ENCODE results near the gene LCLAT1.
"Not testable (repeated sequence)": the region's sequence is repeated elsewhere in the genome, so short reads cannot be mapped to it uniquely, and the experiment has no call there.

The LCLAT1 gene

GRCh38 chr2:30500699-30501098, 53.7 kb downstream of the LCLAT1 start:
- no peaks in the 10 kb centered on the region; the same call in 1 of the 2 replicates for H3K4me1 ChIP-seq (ENCODE audit: insufficient read depth, low read length)
- H3K36me3 ChIP-seq (ENCODE audit: insufficient read depth, low read length): 0 out of 2 replicates have a peak, but pooled peaks cover 3% of the 10 kb centered on the region
- H3K9me3 ChIP-seq (ENCODE audit: control insufficient read depth, insufficient read depth, low read length): peaks cover 11% of the 10 kb centered on the region
- no peak overlapping the region for H3K9ac ChIP-seq (ENCODE audit: low read depth, low read length)

- Histone ChIP-seq H3K9me3 (ENCODE audit: control insufficient read depth, insufficient read depth, low read length) (peaks cover 11% of the 10 kb centered on the region), H3K4me1 (ENCODE audit: insufficient read depth, low read length) (no peaks in the 10 kb centered on the region; the same call in 1 of the 2 replicates), H3K36me3 (ENCODE audit: insufficient read depth, low read length) (0 out of 2 replicates have a peak, but pooled peaks cover 3% of the 10 kb centered on the region), H3K9ac (ENCODE audit: low read depth, low read length) (no peak overlapping the region)
These were observed 55.3 kb downstream of the LCLAT1 start for GRCh38 chr2:30502310-30502709.

- no peak overlapping the region for H3K9ac ChIP-seq (ENCODE audit: low read depth, low read length)
- 0 out of 2 replicates have a peak, but pooled peaks cover 3% of the 10 kb centered on the region for H3K36me3 ChIP-seq (ENCODE audit: insufficient read depth, low read length)
- H3K9me3 ChIP-seq (ENCODE audit: control insufficient read depth, insufficient read depth, low read length): peaks cover 11% of the 10 kb centered on the region
- H3K4me1 ChIP-seq (ENCODE audit: insufficient read depth, low read length): no peaks in the 10 kb centered on the region; the same call in 1 of the 2 replicates
These were observed 56.1 kb downstream of the LCLAT1 start for GRCh38 chr2:30503007-30503694.

- 0 out of 2 replicates have a peak, but pooled peaks cover 2% of the 10 kb centered on the region for H3K36me3 ChIP-seq (ENCODE audit: insufficient read depth, low read length)
- no peak overlapping the region for H3K9ac ChIP-seq (ENCODE audit: low read depth, low read length)
- H3K9me3 ChIP-seq (ENCODE audit: control insufficient read depth, insufficient read depth, low read length): peaks cover 11% of the 10 kb centered on the region
- no peaks in the 10 kb centered on the region; the same call in 1 of the 2 replicates for H3K4me1 ChIP-seq (ENCODE audit: insufficient read depth, low read length)
These were observed 56.6 kb downstream of the LCLAT1 start for GRCh38 chr2:30503695-30504052.

GRCh38 chr2:30504731-30505130, 57.7 kb downstream of the LCLAT1 start:
- H3K4me1 ChIP-seq (ENCODE audit: insufficient read depth, low read length): no peaks in the 10 kb centered on the region; the same call in 1 of the 2 replicates
- H3K36me3 ChIP-seq (ENCODE audit: insufficient read depth, low read length): no peaks in the 10 kb centered on the region
- H3K9ac ChIP-seq (ENCODE audit: low read depth, low read length): no peak overlapping the region
- peaks cover 11% of the 10 kb centered on the region for H3K9me3 ChIP-seq (ENCODE audit: control insufficient read depth, insufficient read depth, low read length)

- no peak overlapping the region for H3K9ac ChIP-seq (ENCODE audit: low read depth, low read length)
- peaks cover 2% of the 10 kb centered on the region; the same call in 1 of the 2 replicates for H3K9me3 ChIP-seq (ENCODE audit: control insufficient read depth, insufficient read depth, low read length)
- no peaks in the 10 kb centered on the region for H3K36me3 ChIP-seq (ENCODE audit: insufficient read depth, low read length)
- H3K4me1 ChIP-seq (ENCODE audit: insufficient read depth, low read length): no peaks in the 10 kb centered on the region; the same call in 1 of the 2 replicates
These were observed 58.6 kb downstream of the LCLAT1 start for GRCh38 chr2:30505500-30506180.

- not testable (repeated sequence) for H3K36me3 ChIP-seq (ENCODE audit: insufficient read depth, low read length); H3K9me3 ChIP-seq (ENCODE audit: control insufficient read depth, insufficient read depth, low read length); H3K9ac ChIP-seq (ENCODE audit: low read depth, low read length)
- peaks cover 16% of the 10 kb centered on the region for H3K4me1 ChIP-seq (ENCODE audit: insufficient read depth, low read length)
These were observed 60.4 kb downstream of the LCLAT1 start for GRCh38 chr2:30507460-30507859.

- Histone ChIP-seq H3K4me1 (ENCODE audit: insufficient read depth, low read length) (peaks cover 28% of the 10 kb centered on the region), H3K36me3 (ENCODE audit: insufficient read depth, low read length) (no peaks in the 10 kb centered on the region), H3K9ac (ENCODE audit: low read depth, low read length) (no peak overlapping the region), H3K9me3 (ENCODE audit: control insufficient read depth, insufficient read depth, low read length) (no peaks in the 10 kb centered on the region)
These were observed 62.7 kb downstream of the LCLAT1 start for GRCh38 chr2:30509716-30510115.

- peaks cover 28% of the 10 kb centered on the region for H3K4me1 ChIP-seq (ENCODE audit: insufficient read depth, low read length)
- no peaks in the 10 kb centered on the region for H3K9me3 ChIP-seq (ENCODE audit: control insufficient read depth, insufficient read depth, low read length)
- no peaks in the 10 kb centered on the region for H3K36me3 ChIP-seq (ENCODE audit: insufficient read depth, low read length)
- H3K9ac ChIP-seq (ENCODE audit: low read depth, low read length): no peak overlapping the region
These were observed 63.4 kb downstream of the LCLAT1 start for GRCh38 chr2:30510409-30510808.

GRCh38 chr2:30511122-30512083, 64.4 kb downstream of the LCLAT1 start:
- Histone ChIP-seq H3K9ac (ENCODE audit: low read depth, low read length) (no peak overlapping the region), H3K4me1 (ENCODE audit: insufficient read depth, low read length) (peaks cover 28% of the 10 kb centered on the region), H3K36me3 (ENCODE audit: insufficient read depth, low read length) (no peaks in the 10 kb centered on the region), H3K9me3 (ENCODE audit: control insufficient read depth, insufficient read depth, low read length) (no peaks in the 10 kb centered on the region)

GRCh38 chr2:30512243-30512886, 65.3 kb downstream of the LCLAT1 start:
- H3K9me3 ChIP-seq (ENCODE audit: control insufficient read depth, insufficient read depth, low read length): no peaks in the 10 kb centered on the region
- peaks cover 28% of the 10 kb centered on the region for H3K4me1 ChIP-seq (ENCODE audit: insufficient read depth, low read length)
- no peaks in the 10 kb centered on the region for H3K36me3 ChIP-seq (ENCODE audit: insufficient read depth, low read length)
- H3K9ac ChIP-seq (ENCODE audit: low read depth, low read length): no peak overlapping the region

- peaks cover 28% of the 10 kb centered on the region for H3K4me1 ChIP-seq (ENCODE audit: insufficient read depth, low read length)
- not testable (repeated sequence) for H3K36me3 ChIP-seq (ENCODE audit: insufficient read depth, low read length); H3K9me3 ChIP-seq (ENCODE audit: control insufficient read depth, insufficient read depth, low read length); H3K9ac ChIP-seq (ENCODE audit: low read depth, low read length)
These were observed 66.6 kb downstream of the LCLAT1 start for GRCh38 chr2:30513649-30514048.

- Histone ChIP-seq H3K9ac (ENCODE audit: low read depth, low read length) (no peak overlapping the region), H3K9me3 (ENCODE audit: control insufficient read depth, insufficient read depth, low read length) (0 out of 2 replicates have a peak, but pooled peaks cover 6% of the 10 kb centered on the region), H3K4me1 (ENCODE audit: insufficient read depth, low read length) (peaks cover 28% of the 10 kb centered on the region), H3K36me3 (ENCODE audit: insufficient read depth, low read length) (no peaks in the 10 kb centered on the region)
These were observed 67.2 kb downstream of the LCLAT1 start for GRCh38 chr2:30514134-30514847.

Data from ES-I3 (cell line).